ENCODE measurements around the gene PRLHR. TPM values are rescaled to one million over a fixed set of nuclear protein-coding genes. Genes with fewer than 3 reads are reported as not detected.

The PRLHR gene
- total RNA-seq, 4 donors from 2014 or later = 0.78 to 3.0 (median 2.0) TPM

DNA sequence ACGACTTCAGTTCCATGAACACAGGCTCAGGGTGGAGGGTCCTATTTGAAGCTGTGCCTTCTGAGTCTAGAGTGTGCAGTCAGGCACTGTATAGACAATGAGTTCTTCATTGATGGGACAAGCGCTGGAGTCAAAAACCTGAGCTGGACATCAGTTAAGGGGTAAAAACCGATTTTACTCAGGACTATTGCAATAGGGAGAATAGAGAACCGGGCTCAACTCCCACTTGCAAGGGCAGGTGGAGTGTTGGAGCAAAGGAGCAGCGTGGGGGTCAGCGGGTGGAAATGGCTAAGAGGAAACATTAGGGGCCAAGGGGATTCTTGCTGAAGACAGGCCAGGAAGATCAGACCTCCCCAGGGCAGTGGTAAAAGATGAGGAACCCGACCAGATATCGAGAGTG lies 28.5 kb downstream of the PRLHR start:
- no peaks in the 10 kb centered on the region for H3K27me3 ChIP-seq
- WGBS = 82% methylated on average over 8 of the region's 8 CpGs
- H3K4me1 ChIP-seq = peaks cover 16 to 55% (median 52%) of the 10 kb centered on the region in 4 donors
- TF ChIP-seq EP300 (IDR thresholded peaks at IDR 0.05) (no peak), POLR2AphosphoS5 (IDR thresholded peaks at IDR 0.05) (no peak), POLR2A (IDR thresholded peaks at IDR 0.05; ENCODE audit: low read depth) (no peak)
- TF ChIP-seq, protein P1, sequence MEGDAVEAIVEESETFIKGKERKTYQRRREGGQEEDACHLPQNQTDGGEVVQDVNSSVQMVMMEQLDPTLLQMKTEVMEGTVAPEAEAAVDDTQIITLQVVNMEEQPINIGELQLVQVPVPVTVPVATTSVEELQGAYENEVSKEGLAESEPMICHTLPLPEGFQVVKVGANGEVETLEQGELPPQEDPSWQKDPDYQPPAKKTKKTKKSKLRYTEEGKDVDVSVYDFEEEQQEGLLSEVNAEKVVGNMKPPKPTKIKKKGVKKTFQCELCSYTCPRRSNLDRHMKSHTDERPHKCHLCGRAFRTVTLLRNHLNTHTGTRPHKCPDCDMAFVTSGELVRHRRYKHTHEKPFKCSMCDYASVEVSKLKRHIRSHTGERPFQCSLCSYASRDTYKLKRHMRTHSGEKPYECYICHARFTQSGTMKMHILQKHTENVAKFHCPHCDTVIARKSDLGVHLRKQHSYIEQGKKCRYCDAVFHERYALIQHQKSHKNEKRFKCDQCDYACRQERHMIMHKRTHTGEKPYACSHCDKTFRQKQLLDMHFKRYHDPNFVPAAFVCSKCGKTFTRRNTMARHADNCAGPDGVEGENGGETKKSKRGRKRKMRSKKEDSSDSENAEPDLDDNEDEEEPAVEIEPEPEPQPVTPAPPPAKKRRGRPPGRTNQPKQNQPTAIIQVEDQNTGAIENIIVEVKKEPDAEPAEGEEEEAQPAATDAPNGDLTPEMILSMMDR (IDR thresholded peaks at IDR 0.05) = no peak
- no peaks in the 10 kb centered on the region for H3K36me3 ChIP-seq
- no peak overlapping the region for H3K4me3 ChIP-seq
- intact Hi-C loops (cut with DNase I) = loop anchor here (5.0 kb wide), 1 partner anchor 235 kb away; no protein-coding TSS in a partner anchor
- H3K9me3 ChIP-seq = peaks cover 0 to 8% (median 4%) of the 10 kb centered on the region in 4 donors
- H3K27ac ChIP-seq (replicated peaks in 1 of 4) = no peak overlapping the region
- DNase-seq (ENCODE audit: extremely low spot score) = peak; percentile 57

DNA sequence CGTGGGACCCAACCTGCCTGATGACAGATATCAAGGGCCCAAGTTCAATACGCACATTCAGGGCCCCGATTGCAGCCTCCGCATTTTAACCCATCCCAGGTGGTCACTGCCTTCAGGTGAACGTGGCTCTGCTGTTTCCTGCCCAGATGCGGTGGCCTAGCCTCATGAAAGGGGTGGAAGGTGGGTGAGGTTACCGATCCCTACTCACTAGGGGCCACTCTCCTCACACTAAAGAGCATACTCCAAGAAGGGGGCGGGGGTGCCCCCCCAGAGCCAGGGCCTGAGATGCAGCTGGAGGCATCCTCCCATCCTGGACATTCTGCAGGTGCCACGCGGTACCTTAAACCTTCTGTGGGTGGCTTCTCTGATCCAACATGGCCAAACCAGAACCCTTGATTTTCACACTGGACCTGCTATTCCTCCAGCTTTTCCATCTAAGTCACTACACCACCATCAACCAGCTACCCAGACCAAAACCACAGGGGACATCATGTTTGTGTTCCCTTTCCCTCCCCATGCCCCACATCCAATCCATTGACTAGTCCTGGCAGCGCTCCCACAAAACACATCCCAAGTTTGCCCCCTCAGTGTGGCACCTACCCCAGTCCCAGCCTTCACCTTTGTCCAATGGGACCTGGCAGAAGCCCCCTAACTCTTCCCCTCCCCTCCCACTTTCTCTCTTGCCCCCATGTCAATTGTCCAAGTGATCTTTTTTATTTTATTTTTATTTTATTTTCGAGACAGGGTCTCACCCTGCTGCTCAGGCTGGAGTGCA lies 30.0 kb downstream of the PRLHR start:
- Histone ChIP-seq H3K9me3 (peaks cover 0 to 13% (median 5%) of the 10 kb centered on the region in 4 donors), H3K36me3 (no peaks in the 10 kb centered on the region), H3K27ac (replicated peaks in 1 of 4) (no peak overlapping the region), H3K27me3 (no peaks in the 10 kb centered on the region), H3K4me1 (peaks cover 4 to 41% (median 37%) of the 10 kb centered on the region in 4 donors), H3K4me3 (no peak overlapping the region)
- intact Hi-C loops (cut with DNase I) = loop anchor here (5.0 kb wide), 1 partner anchor 237 kb away; no protein-coding TSS in a partner anchor
- TF ChIP-seq POLR2AphosphoS5 (IDR thresholded peaks at IDR 0.05) (no peak), EP300 (IDR thresholded peaks at IDR 0.05) (no peak), POLR2A (IDR thresholded peaks at IDR 0.05; ENCODE audit: low read depth) (no peak)
- TF ChIP-seq, protein P1 (IDR thresholded peaks at IDR 0.05) = no peak
- WGBS = 87% methylated on average over 12 of the region's 12 CpGs
- DNase-seq (ENCODE audit: extremely low spot score) = peak; percentile 82

DNA sequence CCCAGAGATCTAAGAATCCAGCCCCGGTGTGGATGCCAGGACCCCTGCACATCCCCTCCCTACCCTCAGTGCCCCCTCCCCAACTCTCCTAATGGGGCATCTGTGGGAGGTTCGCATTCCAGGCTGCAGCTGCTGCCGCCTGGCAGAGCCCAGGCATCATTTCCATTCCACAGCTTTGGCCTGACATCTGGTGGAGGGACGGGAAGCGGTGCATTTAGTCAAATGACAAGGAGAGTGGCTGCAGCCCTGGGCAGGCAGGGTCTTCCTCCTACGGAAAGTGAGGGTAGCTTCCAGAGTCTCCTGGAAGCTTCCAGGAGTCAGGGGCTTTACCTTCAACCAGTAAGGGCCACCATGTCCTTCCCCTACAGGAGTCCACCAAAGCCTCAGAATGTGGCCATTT lies 30.8 kb downstream of the PRLHR start:
- TF ChIP-seq EP300 (IDR thresholded peaks at IDR 0.05) (no peak), POLR2A (IDR thresholded peaks at IDR 0.05; ENCODE audit: low read depth) (no peak), POLR2AphosphoS5 (IDR thresholded peaks at IDR 0.05) (no peak)
- TF ChIP-seq, protein P1 (IDR thresholded peaks at IDR 0.05) = peak in 1 of 3 experiments; percentile 6
- Histone ChIP-seq H3K4me3 (no peak overlapping the region), H3K9me3 (peaks cover 0 to 18% (median 7%) of the 10 kb centered on the region in 4 donors), H3K27ac (replicated peaks in 1 of 4) (no peak overlapping the region), H3K4me1 (peaks cover 0 to 32% (median 29%) of the 10 kb centered on the region in 4 donors), H3K36me3 (no peaks in the 10 kb centered on the region), H3K27me3 (no peaks in the 10 kb centered on the region)
- no peak for DNase-seq (ENCODE audit: extremely low spot score)
- 48% methylated on average over 4 of the region's 6 CpGs for WGBS
- intact Hi-C loops (cut with DNase I) = loop anchor here (5.0 kb wide), 1 partner anchor 238 kb away; no protein-coding TSS in a partner anchor

DNA sequence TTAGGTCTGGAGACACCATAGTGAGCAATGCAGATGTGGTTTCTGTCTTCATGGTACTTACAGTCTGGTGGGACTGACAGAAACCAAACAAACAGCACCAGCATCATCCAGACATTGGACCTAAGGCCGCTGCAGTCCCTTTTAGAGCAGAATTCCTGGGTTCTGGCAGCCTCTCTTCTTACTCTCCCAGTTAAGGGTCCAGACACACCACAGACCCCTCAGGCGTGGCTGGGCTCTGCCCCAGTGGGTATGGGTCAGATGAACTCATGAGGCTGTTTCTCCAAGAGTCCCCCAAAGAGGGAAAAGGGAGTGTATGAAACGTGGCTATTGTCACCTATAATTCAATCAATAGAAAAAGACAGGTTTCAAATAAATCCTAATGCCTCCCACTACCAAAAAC lies 31.3 kb downstream of the PRLHR start:
- H3K36me3 ChIP-seq = no peaks in the 10 kb centered on the region
- TF ChIP-seq POLR2A (IDR thresholded peaks at IDR 0.05; ENCODE audit: low read depth) = no peak
- no peak for TF ChIP-seq EP300 (IDR thresholded peaks at IDR 0.05)
- TF ChIP-seq, protein P1 (IDR thresholded peaks at IDR 0.05) = no peak
- TF ChIP-seq POLR2AphosphoS5 (IDR thresholded peaks at IDR 0.05) = no peak
- WGBS = 68% methylated on average over 3 of the region's 3 CpGs
- DNase-seq (ENCODE audit: extremely low spot score) = no peak
- intact Hi-C loops (cut with DNase I) = no loop called here
- no peak overlapping the region for H3K27ac ChIP-seq (replicated peaks in 1 of 4)
- H3K4me3 ChIP-seq = no peak overlapping the region
- H3K9me3 ChIP-seq = peaks cover 0 to 18% (median 7%) of the 10 kb centered on the region in 4 donors
- peaks cover 0 to 27% (median 24%) of the 10 kb centered on the region in 4 donors for H3K4me1 ChIP-seq
- H3K27me3 ChIP-seq = no peaks in the 10 kb centered on the region

Measured in esophagus muscularis mucosa (tissue), 4 donors.